HG03095 (cell line): ENCODE data around the gene AK5.

Experiments
- ATAC-seq: cut with Tn5 transposase; IDR thresholded peaks from one replicate; pipeline ENCODE4 v1.9.1; 2021; ENCODE audit warnings: moderate library complexity; ENCODE audit not compliant: unreplicated experiment

AK5 gene

DNA sequence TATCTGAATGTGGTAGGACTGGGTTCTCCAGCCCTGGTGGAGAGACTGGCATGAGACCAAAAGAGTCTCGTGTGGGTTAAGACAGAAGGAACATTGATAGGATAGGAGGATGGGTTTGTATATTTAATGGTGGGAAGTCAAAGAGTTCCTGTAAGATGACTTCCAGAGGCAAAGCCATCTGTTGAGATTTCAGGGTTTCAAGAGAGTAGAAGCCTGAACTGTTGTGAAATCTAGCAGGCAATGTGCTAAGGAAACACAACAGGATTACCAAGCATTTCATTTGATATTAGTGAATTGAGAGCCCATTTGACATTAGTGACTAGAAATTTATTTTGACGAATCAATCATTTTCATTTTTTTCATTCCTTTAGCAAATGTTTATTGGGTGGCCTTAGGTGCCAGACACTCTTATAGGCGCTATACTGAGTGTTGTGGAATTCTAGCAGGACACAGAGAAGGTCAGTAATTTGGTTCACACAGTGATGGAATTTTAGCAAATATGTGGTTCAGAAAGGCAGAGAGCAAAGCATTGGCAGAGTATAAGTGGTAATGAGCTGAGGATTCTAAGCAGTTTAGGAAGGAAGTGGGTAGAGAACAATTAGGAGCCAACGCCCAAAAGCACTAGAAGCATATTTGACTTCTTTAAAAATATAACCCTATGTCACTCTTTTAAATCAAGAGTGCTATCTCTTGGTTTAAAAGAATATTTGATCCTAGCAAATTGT lies 149.3 kb downstream of the AK5 start:
- no peak for ATAC-seq

DNA sequence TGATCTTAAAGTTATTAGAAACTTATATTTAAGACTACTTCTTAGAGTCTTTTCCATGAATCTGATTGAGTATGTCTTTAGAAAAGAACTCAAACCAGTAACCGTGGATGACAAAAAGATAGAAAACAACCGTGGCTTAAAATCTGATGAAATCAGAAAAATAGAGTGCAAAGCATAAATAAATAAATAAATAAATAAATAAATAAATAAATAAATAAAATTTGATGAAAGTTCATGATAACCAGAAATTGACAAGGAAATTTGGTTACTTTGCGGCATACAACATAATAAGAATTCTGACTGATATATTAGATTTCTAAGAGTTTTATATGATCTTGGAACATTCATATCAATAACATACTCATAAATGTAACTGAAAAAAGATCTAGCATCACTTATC lies 152.1 kb downstream of the AK5 start:
- no peak for ATAC-seq

DNA sequence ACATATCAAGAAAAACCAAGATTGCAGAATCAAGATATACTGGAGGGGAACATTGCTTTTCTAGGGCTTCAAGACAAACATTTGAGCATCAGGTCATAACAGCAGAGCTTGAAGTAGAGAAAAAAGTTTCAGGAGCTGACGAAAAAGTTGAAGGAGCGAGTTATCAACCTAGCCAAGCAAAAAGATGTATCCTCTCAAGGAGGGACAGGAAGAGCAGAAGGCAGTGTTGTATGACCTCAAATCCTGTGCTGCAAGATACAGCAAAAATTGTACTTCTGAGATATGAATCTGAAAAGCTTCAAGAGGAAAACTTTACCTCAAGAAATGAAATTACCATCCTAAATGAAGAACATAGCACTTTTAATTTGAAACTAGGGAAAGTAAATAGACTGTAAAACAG lies 153.1 kb downstream of the AK5 start:
- ATAC-seq, result no peak

DNA sequence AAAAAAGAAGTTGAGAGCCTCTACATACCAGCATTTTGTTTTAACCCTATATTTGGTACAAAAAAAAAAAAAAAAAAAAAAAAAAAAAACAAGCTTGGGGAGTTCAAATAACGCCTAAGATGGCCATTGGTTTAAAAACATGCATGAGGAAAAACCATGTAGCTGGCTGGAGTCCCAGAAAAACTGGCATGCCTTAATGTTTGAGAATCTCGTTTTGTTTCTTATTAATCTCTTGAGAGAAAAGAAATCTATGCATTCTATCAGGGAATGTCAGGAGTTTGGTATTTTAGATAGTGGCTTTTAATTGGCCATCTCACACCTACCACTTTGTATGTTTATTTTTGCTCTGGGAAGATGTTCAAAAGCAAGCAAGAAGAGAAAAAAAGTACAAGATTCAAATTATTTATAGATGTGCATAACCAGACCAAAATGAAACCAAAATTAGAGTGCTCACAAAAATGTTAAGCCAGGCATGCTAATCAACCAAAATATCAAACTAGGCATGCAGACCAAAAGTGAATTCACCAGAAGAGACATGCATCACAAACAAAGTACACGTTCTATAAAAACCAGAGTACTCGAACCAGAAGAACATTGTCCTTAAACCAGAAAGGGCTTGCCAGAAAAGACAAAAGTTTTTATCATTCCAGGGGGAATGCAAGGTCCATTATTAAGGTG lies 156.6 kb downstream of the AK5 start:
- ATAC-seq, result no peak

DNA sequence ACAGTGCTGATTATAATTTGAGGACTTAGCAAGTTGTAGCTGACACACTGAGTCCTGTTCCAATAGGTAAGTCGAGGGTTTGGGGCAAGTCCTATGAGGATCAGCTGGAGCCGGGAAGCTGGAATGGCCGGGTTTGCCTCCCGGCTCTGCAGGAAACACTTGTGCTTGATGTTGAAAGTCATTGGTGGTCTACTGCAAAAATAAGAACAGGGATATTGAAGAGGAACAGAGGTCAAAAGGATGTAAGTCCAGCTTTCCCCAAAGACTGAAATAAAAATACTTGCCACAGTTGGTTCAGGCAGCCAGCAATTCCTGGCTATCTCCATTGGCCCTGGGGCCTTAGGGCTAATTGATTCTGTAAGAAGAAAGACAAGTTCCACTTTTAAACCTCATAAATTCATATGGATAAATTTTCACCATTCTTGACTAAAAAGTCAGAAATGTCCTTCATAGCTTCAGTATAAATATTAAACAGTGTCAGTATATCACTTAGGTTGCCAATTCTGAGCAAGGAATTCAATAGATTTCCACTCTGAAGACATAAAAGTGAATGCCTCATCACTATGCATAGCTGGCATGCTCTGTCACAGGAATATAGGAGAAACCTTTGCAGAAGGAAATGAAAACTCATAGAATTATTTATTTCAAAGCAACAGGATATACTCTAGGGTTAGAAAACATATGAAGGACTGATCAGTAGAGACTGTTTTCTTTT lies 165.2 kb downstream of the AK5 start:
- ATAC-seq, result no peak

DNA sequence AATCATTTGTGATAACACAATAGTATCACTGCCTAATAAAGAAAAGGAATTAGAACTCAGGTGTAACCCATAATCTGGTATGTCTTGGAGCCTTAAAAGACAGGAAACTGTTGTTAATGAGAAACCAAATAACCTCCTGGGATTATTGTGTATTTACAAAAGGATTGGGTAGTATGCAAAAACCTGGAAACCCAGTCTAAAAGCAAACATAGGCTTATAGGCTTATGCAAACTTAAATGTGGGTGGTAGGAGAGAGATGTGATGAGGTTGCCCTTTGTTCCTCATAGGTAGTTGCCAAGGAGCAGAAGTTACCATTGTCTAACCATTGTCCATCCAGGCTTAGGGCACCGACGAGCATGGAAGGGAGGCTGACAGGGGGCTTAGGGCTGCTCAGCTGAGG lies 165.8 kb downstream of the AK5 start:
- no peak for ATAC-seq

DNA sequence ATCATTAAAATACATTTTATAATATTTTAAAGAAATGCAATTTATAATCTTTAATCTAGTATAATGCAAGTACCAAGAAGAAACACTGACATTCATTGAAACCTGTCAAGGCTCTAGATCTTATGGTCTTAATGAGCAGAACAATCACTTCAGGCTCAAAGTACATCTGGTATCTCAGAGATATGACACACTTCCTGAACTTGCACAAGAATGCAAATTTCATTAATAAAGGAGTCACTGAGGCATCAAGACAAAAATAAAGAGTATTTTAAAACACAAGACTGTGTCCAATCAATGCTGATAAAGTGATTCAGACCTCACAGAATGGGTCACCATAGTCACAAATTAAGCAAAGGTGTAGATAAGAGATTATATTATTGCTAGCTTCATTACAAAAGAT lies 178.1 kb downstream of the AK5 start:
- no peak for ATAC-seq

DNA sequence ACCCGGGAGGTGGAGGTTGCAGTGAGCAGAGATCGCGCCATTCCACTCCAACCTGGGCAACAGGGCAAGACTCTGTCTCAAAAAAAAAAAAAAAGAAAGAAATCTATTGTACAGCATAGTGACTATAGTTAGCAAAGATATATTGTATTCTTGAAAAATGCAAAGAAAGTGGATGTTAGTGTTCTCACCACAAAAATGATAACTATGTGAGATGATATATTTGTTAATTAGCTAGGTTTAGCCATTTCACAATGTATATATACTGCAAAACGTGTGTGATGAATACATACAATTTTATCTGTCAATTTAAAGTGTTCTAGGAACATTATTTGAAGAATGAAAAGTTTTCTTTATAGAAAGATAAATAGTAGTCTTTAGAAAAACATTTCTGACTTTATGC lies 179.9 kb downstream of the AK5 start:
- no peak for ATAC-seq

DNA sequence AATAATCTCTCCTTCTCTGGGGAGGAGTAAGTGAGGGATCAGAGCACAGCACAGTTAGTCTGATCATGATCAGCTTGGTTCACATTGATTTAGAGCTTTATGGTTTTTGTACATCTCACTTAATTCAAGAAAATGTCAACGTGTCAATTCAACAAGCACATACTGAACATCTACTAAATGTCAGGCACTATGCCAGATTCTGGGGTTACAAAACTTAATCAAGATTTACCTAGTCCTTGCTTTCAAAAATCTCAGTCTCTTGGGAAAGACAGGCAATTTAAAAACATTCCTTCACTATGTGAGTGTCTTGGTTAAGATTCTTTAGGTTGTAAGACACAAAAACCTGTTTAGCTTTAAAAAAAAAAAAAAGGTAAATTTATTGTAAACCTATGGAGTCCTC lies 181.4 kb downstream of the AK5 start:
- ATAC-seq, result no peak

DNA sequence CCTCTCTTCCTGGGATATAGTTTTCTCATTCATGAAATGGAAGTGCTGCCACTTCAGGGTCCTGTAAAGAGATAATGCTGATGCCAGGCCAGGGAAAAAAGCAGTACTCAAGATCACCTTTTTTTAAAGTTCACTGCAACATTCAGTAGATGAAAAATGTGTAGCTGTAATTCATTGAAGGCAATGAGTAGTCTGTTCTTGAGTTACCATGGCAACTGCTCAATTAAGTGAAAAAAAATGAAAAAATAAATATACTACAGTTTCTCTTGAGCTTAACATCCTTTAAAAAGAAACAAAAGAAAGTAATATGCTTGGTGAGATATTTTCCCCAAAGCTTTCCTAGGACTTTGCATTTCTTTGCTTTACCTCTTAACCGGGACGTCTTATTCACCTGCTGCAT lies 183.3 kb downstream of the AK5 start:
- ATAC-seq, result no peak

DNA sequence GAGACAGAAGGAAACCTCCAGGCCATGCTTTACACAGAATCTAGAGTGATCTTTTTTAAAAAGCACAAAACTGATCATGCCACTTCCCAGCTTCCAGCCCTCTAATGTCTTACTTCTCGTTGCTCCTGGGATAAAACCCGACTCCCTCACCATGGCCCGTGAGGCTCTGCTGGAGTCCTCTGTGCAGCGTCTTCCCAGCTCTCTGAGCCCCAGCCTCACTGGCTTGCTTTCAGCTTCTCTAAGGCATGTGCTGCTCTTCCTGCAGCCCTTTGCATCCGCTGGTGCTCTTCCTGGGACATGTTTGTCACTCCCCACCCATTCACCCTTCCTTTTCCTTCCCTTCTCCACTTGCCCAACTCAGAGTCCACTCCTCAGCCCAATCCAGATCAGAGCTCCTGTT lies 184.1 kb downstream of the AK5 start:
- no peak for ATAC-seq

DNA sequence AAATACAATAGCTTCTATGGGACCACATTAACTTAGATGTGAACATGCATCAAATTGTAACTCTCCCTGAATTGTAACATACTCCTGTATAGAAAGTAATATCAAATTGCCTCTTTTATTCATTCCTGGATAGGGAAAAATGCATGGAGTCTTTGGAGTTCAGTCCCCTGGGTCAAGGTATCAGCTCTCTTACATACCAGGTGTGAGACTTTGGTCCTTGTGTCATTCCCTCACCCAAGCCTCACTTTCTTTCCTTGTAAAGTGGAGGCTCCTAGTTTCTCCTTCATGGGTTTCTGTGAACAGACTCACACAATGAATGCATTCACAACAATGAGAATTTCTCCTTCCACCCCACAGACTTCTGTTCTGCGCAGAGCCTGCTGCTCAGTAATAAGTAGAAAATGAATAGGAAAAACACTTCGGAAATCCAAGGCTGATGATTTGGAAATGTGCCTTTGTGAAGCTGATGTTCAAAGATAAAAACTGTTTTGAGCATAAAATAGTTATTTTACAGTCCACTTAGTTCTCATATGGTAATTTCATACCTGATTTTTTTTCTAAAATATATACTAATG lies 185.3 kb downstream of the AK5 start:
- ATAC-seq, result no peak

DNA sequence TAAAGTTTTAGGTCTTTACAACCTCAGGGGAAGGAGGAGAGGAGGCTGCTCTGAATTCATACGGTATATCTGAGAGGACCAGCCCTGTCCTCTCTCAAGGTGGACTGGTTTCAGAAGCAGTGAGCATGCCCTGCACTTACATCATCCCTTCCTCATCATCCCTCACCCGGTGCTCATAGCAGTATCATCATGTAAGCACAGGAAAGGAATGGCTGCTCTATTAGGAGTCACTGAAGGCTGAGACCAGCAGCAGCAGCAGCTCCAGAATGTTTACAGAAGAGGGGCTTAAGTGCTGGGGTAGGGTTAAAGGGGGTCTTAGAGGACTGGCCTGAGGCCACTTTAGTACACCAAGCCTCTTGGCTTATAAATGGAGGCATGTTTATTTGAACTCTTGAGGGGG lies 185.9 kb downstream of the AK5 start:
- no peak for ATAC-seq

DNA sequence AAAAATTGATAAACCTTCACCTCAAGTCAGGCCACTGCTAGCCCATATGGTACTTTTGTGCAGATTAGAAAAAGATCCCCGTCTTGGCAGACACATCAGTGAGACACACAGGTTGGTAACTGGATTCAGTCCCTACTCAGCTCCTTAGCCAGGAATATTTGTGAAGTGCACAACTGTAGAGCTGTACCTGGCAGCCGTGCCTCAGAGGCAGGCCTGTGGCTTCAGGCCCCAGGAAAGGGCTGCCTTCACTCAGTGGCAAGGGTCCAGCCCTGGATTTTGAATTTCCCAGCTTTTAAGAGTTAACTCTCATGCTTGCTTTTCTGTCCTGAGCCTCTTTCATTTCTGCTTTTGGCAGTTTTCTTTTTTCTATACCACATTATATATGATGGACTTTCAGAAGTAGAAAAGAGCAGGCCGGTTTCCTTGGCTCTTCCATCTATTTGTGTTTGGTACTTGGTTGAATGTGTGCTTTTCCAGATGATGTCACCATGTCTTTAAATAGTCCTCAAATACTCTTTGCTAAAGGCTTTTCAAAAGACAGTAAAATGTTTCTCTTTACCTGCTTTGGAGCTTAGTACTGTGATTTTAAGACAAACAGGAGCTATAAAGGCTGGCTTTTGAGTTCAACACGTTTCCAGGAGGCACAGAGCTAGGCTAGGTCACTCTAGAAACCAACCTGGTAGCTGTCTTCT lies 186.6 kb downstream of the AK5 start:
- no peak for ATAC-seq

DNA sequence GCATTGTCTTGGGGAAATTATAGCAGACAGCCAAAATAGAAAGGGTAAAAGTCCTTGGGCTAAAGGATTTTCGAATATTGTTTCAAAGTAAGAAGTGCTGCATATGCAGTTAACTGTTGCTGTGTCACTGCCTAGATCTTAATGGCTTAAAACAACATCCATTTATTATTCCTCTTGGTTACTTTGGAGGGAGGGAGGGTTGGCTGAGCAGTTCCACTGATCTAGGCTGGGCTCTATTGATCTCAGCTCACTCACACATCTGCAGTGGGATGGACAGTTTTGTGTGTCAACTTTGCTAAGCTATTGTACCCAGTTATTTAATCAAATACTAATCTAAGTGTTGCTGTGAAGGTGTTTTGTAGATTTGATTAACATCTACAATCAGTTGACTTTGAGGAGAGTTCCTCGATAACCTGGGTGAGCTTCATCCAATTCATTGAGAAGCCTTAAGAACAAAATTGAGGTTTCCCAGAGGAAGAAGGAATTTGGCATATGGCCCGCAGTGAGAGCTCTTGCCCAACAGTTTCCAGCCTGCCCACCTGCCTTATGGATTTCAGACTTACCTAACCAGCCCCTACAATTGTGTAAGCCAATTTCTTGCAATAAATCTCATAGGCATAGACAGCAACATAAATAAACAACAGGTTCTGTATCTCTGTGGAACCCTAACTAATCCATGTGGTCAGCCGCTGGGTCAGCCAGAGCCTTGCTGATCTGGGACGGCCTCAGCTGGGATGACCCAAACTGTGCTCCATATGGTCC lies 187.3 kb downstream of the AK5 start:
- no peak for ATAC-seq

DNA sequence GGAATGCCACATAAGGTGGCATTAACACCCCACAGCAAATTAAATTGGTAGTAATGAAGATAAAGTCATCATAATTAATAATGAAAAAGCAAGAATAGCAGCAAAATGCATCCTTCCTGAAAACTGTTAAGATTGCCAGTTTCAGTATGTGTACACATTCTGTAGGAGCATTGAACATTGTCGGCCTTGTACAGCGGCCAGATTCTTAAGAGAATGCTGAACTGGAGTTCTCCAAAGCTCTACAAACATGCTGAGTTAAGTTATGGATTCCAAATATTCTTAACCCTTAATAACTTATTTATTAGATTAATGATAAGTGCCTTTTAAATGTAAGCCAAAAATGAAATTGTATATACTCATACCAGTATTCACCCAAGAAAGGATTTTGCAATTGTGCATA lies 189.9 kb downstream of the AK5 start:
- ATAC-seq, result no peak

DNA sequence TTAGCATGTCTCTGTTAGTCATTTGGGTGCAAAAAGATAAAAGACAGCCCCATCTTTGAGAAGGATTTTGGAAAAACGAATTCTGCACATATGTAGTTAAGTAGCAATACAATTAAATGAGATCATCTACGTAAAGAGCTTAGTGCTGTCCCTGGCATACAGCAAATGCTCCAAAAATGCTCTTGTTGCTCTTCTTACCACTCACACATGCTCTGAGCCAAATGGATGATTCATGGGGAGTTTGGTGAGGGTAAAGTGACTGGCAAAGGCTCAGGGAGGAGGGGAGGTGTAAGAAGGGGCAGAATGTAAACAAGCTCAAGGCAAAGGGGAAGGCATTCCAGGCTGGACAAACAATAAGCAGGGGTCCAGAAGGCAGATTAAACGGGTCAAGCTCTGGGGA lies 191.9 kb downstream of the AK5 start:
- no peak for ATAC-seq

DNA sequence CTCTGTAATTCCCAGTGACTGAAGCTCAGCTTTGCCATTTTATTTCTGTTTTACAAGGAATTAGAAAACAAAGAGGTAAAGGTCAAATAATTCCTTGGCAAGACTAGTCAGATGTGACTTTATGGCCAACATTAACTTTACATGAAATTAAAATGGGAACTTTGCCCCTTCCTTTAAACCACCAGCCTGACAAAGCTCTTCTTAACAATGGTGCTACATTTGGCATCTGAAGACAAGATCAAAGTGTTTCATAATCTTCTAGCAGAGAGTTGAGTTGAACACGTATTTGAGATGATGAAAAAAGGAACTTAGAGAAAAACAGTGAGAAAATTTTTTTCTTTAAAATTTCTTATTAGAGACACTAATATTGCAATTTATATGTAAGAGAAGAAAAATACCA lies 193.8 kb downstream of the AK5 start:
- no peak for ATAC-seq

DNA sequence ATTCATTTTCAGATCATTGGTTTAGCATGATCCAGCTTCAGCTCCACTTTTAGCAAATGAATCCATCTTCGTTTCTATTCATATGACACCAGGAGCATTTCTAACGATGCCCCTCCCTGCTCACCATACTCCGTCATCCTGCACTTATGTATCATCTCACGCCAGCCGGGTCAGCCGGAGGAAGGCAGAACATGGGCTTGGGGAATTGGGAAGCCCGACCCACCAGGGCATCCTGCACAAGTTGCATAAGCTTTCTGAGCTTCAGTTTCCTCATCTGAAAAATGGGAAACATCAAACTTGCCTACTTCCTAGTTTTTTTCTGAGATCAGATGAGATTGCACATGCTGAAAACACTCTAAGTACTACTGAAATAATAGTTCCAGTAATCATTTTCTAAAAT lies 194.7 kb downstream of the AK5 start:
- ATAC-seq, result no peak

DNA sequence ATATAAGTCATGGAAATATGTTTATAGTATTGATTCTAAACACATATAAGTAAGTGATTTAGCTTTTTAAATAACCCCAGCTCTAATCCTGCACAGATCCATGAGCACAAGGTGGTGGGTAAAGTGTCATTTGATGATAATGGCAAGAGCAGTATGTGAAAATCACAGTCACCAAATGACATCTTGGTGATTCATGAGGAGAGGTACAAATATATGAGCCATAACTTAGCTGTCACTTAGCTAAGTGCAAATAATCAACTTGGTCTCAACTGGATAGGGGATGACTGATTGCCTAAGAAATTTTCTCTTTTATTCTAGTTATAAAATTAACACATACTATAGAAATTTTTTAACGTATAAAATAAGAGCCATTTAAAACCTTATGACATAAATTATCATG lies 202.5 kb downstream of the AK5 start:
- ATAC-seq, result no peak

DNA sequence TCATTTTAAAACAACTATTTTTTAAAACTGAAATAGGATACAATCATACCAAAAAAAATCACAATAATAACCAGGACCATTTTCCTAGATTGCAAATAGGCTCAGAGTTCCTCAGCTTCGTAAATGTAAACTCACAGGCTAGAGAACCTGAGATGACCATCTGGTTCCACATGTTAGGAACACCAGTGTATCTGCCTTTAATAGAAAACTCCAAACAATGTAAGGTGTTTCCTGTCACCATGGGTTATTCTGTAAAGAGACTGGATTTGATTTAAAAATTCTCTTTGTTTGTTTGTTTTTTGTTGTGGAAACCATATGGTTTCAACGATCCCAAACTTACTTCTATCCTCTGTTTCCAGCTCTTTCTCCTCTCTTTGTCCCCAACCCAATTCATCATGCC lies 203.1 kb downstream of the AK5 start:
- no peak for ATAC-seq
